ENCODE data around the gene ADRM1.

Gene ADRM1, protein sequence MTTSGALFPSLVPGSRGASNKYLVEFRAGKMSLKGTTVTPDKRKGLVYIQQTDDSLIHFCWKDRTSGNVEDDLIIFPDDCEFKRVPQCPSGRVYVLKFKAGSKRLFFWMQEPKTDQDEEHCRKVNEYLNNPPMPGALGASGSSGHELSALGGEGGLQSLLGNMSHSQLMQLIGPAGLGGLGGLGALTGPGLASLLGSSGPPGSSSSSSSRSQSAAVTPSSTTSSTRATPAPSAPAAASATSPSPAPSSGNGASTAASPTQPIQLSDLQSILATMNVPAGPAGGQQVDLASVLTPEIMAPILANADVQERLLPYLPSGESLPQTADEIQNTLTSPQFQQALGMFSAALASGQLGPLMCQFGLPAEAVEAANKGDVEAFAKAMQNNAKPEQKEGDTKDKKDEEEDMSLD

GRCh38 chr20:62302341-62303061 is at the start of gene ADRM1:
TSS of gene ADRM1 (plus strand) at chr20:62302997. CDS start at chr20:62303569, 572 bp downstream.
- DNase-seq (ENCODE audit: low read depth in 2 of 2): peak; percentile 91 to 95

- DNase-seq (ENCODE audit: low read depth in 2 of 2): no peak
Observed at GRCh38 chr20:62253398-62253797, 49.4 kb upstream of the ADRM1 start.

GRCh38 chr20:62254021-62254724 is 48.6 kb upstream of the ADRM1 start:
- DNase-seq (ENCODE audit: low read depth in 2 of 2): no peak

GRCh38 chr20:62255976-62256375 is 46.8 kb upstream of the ADRM1 start:
- DNase-seq (ENCODE audit: low read depth in 2 of 2): no peak

- no peak for DNase-seq (ENCODE audit: low read depth in 2 of 2)
Observed at GRCh38 chr20:62258499-62259293, 44.1 kb upstream of the ADRM1 start.

- DNase-seq (ENCODE audit: low read depth in 2 of 2): no peak
Observed at GRCh38 chr20:62259294-62259565, 43.6 kb upstream of the ADRM1 start.

DNA sequence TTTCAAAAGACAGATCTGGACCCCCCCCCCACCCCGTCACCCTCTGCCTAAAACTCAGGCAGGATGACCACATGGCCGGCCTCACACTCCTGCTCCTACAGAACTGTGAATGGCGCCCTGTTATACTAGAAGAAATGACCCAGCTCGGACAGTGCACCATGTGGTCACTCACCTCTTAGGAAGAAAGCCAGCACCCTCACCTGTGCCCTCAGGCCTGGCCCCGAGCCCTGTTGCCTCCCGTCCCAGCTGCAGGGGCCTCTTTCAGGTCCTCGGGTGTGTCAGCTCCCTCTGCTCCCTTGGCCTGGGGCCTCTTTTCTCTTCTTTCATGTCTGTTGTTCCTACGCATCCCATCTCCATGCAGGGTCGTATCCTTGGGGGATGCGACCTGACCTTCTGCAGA is 40.7 kb upstream of the ADRM1 start:
- DNase-seq (ENCODE audit: low read depth in 2 of 2): no peak

GRCh38 chr20:62263396-62263795 is 39.4 kb upstream of the ADRM1 start:
- DNase-seq (ENCODE audit: low read depth in 2 of 2): no peak

GRCh38 chr20:62265365-62265764 is 37.4 kb upstream of the ADRM1 start:
- no peak for DNase-seq (ENCODE audit: low read depth in 2 of 2)

GRCh38 chr20:62266340-62266739 is 36.5 kb upstream of the ADRM1 start:
- DNase-seq (ENCODE audit: low read depth in 2 of 2): no peak

GRCh38 chr20:62266851-62267250 is 35.9 kb upstream of the ADRM1 start:
- DNase-seq (ENCODE audit: low read depth in 2 of 2): no peak

- DNase-seq (ENCODE audit: low read depth in 2 of 2): no peak
Observed at GRCh38 chr20:62267543-62267942, 35.3 kb upstream of the ADRM1 start.

DNA sequence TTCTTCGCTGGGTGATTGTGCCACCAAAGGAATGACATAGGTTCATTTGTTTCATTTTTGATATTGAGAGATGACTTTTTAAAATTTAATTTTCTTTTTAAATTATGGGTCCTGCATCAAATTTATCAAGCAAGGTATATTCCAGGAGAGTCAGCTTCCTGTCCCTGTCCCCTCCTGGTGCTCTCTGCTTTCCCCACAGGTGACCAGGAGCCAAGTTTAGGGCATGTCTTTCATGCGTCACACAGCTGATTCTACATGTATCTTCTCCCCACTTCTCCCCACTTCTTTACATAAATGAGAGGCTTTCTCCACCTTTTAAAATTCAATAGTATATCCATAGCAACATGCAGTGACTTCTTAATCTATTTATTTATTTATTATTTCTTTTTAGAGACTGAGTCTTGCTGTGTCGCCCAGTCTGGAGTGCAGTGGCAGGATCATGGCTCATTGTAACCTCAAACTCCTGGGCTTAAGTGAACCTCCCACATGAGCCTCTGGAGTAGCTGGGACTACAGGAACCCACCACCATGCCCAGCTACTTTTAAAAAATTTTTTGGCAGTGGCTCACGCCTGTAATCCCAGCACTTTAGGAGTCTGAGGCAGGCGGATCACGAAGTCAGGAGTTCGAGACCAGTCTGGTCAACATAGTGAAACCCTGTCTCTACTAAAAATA is 34.4 kb upstream of the ADRM1 start:
- DNase-seq (ENCODE audit: low read depth in 2 of 2): no peak

GRCh38 chr20:62269378-62269777 is 33.4 kb upstream of the ADRM1 start:
- no peak for DNase-seq (ENCODE audit: low read depth in 2 of 2)

DNA sequence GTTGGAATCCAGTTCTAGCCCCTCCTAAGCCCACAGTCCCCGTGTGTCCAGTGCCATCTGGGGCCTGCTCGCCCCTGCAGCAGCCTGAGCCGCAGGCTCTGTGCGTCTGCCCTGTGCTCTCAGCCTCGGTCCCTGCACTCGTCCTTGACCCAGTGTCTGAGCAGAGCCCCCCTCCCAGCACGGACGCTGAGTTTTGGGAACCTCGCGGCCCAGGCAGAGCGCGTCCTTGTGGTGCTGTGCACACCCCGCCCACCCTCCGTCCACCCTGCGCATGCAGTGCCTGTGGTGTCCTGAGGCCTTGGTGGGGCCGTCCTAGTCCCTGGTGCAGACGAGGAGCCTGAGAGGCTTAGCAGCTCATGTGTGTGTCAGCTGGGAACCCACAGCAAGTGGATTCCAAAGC is 32.9 kb upstream of the ADRM1 start:
- DNase-seq (ENCODE audit: low read depth in 2 of 2): no peak

DNA sequence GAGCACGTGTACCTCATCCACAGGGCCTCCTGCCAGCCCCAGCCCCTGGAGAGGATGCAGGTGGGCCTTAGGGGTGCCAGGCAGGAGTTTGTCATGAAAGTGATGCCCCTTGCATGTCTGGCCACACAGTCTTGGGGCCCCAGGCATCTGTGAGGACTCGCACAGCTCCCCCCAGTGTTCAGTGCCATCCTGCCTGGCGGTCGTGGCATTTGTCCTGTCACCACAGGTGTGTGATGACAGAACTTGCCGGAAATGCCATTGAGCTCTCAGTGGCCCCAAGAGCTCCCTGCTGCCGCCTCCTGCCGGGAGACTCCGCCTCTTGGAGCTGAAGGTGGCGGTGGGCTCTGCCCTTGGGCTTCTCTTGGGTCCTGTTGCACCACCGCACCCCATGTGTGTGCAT is 30.6 kb upstream of the ADRM1 start:
- DNase-seq (ENCODE audit: low read depth in 2 of 2): no peak

- no peak for DNase-seq (ENCODE audit: low read depth in 2 of 2)
Observed at GRCh38 chr20:62273416-62273815, 29.4 kb upstream of the ADRM1 start.

DNA sequence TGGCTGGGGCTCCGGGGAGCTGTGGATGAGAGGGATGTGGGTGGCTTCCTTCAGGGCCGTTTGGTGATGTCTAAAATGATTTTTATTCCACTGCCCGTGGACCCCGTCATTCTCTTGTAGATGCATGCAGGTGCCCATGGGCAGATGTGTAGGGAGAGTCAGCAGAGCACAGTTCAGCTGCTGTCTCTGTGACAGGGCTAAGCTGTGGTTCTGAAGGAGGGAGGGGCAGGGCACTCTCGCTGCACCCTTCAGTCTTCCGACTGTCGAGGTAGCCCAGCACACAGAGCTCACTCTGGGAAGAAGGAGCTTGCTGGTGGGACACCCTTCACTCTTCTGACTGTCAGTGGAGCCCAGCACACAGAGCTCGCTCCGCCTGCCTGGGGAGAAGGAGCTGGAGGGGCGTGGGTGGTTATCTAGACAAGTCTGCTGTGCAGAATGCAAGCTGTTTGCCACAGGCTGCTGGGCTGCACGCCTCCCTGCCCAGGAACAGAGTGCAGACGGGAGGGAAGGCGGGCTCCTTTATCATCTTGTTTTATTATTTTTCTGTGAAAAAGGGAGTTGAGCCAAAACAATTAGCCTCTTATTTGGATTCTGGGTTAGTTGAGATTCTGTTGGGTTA is 28.4 kb upstream of the ADRM1 start:
- DNase-seq (ENCODE audit: low read depth in 2 of 2): no peak

DNA sequence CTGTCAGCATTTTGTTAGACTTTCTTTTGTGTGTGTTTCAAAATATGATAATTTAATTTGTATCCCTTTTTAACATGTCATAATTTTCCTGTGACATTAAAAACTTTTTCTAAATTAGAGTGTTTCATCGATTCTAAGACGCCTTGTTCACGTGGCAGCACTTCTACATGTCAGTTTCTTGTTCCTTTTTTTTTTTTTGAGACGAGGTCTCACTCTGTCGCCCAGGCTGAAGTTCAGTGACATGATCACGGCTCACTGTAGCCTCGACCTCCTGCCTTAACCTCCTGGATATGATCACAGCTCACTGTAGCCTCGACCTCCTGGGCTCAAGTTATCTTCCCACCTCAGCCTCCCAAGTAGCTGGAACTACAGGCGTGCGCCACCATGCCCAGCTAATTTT is 27.6 kb upstream of the ADRM1 start:
- DNase-seq (ENCODE audit: low read depth in 2 of 2): no peak

- DNase-seq (ENCODE audit: low read depth in 2 of 2): no peak
Observed at GRCh38 chr20:62276439-62276838, 26.4 kb upstream of the ADRM1 start.

GRCh38 chr20:62277253-62277652 is 25.5 kb upstream of the ADRM1 start:
- DNase-seq (ENCODE audit: low read depth in 2 of 2): no peak

Data from stimulated activated CD4-positive, alpha-beta T cell treated with anti-CD3 and anti-CD28 coated beads, Interleukin-12 subunit alpha, Interleukin-12 subunit beta, amount 100 ng/mL, for 24 hours (primary cell).